ENCODE results near the gene KIAA2012.

Gene KIAA2012

GRCh38 chr2:202052235-202052634 lies 20.8 kb upstream of the KIAA2012 start:
- TF ChIP-seq POLR2A (IDR thresholded peaks at IDR 0.05; ENCODE audit: low read length), result no peak
- TF ChIP-seq GATA1 (IDR thresholded peaks at IDR 0.05; ENCODE audit: low read depth, low read length), result no peak
- no peak for DNase-seq

- TF ChIP-seq POLR2A (IDR thresholded peaks at IDR 0.05; ENCODE audit: low read length) (no peak), GATA1 (IDR thresholded peaks at IDR 0.05; ENCODE audit: low read depth, low read length) (no peak)
These were observed 18.4 kb upstream of the KIAA2012 start for GRCh38 chr2:202054679-202055078.

GRCh38 chr2:202056611-202057010 lies 16.4 kb upstream of the KIAA2012 start:
- DNase-seq, result no peak
- no peak for TF ChIP-seq POLR2A (IDR thresholded peaks at IDR 0.05; ENCODE audit: low read length)
- TF ChIP-seq GATA1 (IDR thresholded peaks at IDR 0.05; ENCODE audit: low read depth, low read length), result no peak

More at GRCh38 chr2:202054679-202055078, 18.4 kb upstream of the KIAA2012 start:
- DNase-seq, result no peak

DNA sequence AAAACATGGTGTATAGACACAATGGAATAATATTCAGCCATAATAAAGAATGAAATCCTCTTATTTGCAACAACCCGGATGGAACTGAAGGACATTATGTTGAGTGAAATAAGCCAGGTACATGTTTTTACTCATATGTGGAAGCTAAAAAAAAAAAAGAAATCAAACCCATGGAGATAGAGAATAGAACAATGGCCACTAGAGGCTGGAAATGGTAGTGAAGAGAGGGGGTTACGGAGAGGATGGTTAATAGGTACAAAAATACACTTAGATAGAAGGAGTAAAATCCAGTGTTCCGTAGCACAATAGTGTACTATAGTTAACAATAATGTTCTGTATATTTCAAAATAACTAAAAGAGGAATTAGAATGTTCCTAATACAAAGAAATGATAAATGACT lies 12.8 kb upstream of the KIAA2012 start:
- no peak for DNase-seq
- TF ChIP-seq GATA1 (IDR thresholded peaks at IDR 0.05; ENCODE audit: low read depth, low read length) (no peak), POLR2A (IDR thresholded peaks at IDR 0.05; ENCODE audit: low read length) (no peak)

DNA sequence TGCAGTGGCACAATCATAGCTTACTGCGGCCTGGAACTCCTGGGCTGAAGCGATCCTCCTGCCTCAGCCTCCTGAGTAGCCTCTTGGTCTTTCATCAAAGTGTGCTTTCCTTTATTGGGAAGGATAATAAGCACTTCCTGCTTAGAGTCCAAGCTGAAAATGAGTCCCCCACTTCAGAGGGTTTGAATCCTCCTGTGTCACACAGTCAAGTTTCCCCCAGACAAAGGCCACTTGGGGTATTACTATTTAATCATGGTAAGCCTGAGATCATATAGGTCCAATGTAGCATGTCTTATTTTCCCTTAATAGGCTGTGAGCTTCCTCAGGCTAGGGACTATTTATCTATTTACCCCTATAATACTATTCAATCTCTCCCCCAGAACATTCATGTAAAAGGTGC lies 11.4 kb upstream of the KIAA2012 start:
- TF ChIP-seq POLR2A (IDR thresholded peaks at IDR 0.05; ENCODE audit: low read length), result no peak
- no peak for TF ChIP-seq GATA1 (IDR thresholded peaks at IDR 0.05; ENCODE audit: low read depth, low read length)
- DNase-seq, result no peak

DNA sequence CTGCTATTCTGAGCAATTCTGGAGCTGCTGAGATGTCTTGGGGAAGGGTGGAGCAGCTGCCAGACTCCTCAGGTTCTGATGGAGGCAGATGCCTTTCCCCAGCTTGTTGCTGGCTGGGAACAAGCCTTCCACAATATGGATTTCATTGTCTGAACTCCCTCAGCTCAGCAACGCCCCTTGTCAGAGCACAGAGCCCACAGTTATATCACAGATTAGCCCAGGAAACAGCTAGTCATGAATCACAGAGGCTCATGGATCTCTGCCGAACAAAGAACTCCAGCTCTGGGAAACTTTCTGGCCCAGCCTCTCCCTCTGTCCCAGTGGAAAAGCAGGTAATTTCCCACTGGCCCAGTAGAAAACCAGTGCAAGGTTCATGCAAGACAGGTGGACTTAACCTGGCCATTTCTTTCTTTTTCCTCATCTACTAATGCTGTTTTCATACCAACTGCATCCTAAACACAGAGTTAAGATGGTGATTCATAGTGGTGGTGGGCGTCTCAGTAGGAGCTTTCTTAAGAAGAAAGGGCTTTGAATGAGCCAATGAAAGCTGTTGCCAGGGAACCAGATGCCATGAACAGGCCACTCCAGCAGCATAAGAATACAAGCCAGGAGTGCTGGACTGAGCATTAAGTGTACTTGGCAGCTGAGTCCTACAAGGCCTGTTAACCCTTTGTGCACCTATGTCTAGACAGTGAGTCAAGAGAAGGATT lies 8.7 kb upstream of the KIAA2012 start:
- DNase-seq, result no peak
- TF ChIP-seq POLR2A (IDR thresholded peaks at IDR 0.05; ENCODE audit: low read length) (no peak), GATA1 (IDR thresholded peaks at IDR 0.05; ENCODE audit: low read depth, low read length) (no peak)

DNA sequence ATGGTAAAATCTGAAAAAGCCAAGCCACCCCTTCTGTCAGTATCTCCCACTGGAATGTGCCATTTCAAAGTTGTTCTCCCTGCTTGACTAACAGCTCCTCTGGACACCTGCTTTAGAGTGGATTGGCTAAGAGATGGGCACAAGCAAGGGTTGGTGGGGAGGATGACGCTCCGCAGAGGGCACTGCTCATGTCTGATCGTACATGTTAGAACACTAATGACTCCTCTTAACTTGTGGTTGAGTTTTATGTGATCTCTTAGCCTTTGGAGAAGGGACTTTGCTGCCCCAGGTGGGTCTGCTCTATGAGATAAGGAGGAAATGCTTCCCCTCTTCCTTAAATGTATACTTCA lies 8.2 kb upstream of the KIAA2012 start:
- DNase-seq, result no peak
- TF ChIP-seq POLR2A (IDR thresholded peaks at IDR 0.05; ENCODE audit: low read length), result no peak
- no peak for TF ChIP-seq GATA1 (IDR thresholded peaks at IDR 0.05; ENCODE audit: low read depth, low read length)

DNA sequence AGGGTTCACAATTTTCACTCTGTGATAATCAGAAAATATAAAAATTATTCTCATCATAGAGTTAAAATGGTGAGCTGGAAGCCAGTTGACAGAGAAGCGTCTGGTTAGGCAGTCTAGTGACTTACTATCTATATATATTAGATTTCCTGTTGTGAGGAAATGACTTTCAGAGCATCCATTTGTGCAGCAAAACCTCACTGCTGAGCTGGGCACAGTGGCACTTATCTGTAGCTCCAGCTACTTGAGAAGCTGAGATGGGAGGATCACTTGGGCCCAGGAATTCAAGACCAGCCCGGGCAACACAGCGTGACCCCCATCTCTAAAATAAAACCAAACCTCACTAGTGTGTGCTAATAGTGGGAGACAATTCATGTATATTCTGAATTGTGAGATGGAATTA lies 7.2 kb upstream of the KIAA2012 start:
- no peak for DNase-seq
- TF ChIP-seq POLR2A (IDR thresholded peaks at IDR 0.05; ENCODE audit: low read length) (no peak), GATA1 (IDR thresholded peaks at IDR 0.05; ENCODE audit: low read depth, low read length) (no peak)

- TF ChIP-seq GATA1 (IDR thresholded peaks at IDR 0.05; ENCODE audit: low read depth, low read length), result no peak
- no peak for TF ChIP-seq POLR2A (IDR thresholded peaks at IDR 0.05; ENCODE audit: low read length)
- no peak for DNase-seq
These were observed 6.2 kb upstream of the KIAA2012 start for GRCh38 chr2:202066875-202067274.

GRCh38 chr2:202067589-202067988 lies 5.5 kb upstream of the KIAA2012 start:
- DNase-seq, result no peak
- no peak for TF ChIP-seq GATA1 (IDR thresholded peaks at IDR 0.05; ENCODE audit: low read depth, low read length)
- TF ChIP-seq POLR2A (IDR thresholded peaks at IDR 0.05; ENCODE audit: low read length), result no peak

DNA sequence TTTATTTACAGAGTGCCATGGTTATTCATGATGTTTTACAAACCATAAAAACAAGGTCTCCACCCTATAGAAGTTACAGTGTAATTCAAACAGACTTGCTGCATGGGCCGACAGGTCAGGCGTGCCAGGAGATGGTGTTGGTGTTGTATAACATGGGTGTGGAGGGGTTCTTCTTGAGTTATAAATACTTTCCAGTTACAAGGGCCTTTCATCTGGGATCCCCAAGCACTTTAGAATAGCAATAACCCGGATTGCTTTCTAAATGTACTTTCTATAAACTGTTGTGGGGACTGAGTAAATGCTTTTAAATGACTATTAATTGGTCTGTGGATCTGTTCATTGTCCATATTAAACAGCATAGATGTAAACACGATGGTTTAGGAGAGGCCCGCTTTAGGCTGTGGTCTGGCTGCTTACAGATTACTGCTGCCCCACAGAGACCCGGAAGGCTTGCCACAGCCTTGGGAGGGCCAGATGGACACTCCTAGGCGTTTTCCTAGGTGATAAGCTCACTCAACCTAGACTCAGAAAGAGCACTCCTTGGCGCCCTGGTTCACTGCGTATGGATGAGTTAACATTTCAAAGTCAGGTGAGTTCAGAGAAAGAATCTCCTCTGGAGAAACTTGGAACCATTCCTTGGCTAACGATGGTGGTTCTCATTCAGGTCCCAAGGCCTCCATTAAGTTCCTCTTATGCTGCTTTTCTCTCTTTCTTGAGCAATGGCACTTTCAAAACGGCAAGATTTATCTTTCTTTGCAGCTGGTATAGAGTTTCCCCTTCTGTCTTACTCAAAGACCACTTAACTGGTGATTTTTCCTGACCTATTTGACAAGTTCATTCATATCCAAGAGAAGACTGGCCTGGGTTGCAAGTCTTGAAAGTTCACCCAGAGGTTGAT lies 3.6 kb upstream of the KIAA2012 start:
- TF ChIP-seq GATA1 (IDR thresholded peaks at IDR 0.05; ENCODE audit: low read depth, low read length), result no peak
- TF ChIP-seq POLR2A (IDR thresholded peaks at IDR 0.05; ENCODE audit: low read length), result no peak
- DNase-seq, result peak; percentile 67 to 84

GRCh38 chr2:202071107-202071506 lies 1.9 kb upstream of the KIAA2012 start:
- TF ChIP-seq GATA1 (IDR thresholded peaks at IDR 0.05; ENCODE audit: low read depth, low read length) (no peak), POLR2A (IDR thresholded peaks at IDR 0.05; ENCODE audit: low read length) (no peak)
- DNase-seq, result no peak

- TF ChIP-seq GATA1 (IDR thresholded peaks at IDR 0.05; ENCODE audit: low read depth, low read length), result no peak
- TF ChIP-seq POLR2A (IDR thresholded peaks at IDR 0.05; ENCODE audit: low read length), result no peak
- peak; percentile 4 to 11 for DNase-seq
These were observed 829 bp upstream of the KIAA2012 start for GRCh38 chr2:202072226-202072625.

DNA sequence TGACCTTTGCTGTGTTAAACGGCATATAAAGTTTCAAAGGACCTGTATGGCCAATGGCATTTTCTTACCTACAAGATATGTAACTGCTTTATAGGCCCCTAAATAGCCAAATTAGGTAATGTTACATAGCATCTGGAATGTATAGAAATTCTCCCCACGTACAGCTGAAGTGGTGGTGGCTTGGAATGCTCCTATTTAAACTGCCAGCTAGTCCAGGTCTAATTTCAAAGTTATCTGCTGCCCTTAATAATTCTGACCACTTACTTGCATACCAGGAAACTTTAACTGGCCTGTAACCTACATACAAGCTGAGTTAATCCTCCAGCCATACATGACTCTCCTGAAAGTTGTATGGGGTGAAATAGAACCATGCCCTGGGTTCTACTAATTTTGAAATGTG lies 1.3 kb downstream of the KIAA2012 start:
- TF ChIP-seq GATA1 (IDR thresholded peaks at IDR 0.05; ENCODE audit: low read depth, low read length) (no peak), POLR2A (IDR thresholded peaks at IDR 0.05; ENCODE audit: low read length) (no peak)
- DNase-seq, result no peak

GRCh38 chr2:202079310-202079709 lies 6.3 kb downstream of the KIAA2012 start:
- DNase-seq, result no peak
- TF ChIP-seq POLR2A (IDR thresholded peaks at IDR 0.05; ENCODE audit: low read length) (no peak), GATA1 (IDR thresholded peaks at IDR 0.05; ENCODE audit: low read depth, low read length) (no peak)

All from erythroblast (primary cell).